HEK293 (cell line): ENCODE results near the gene CAGE1.

Source experiments
- CTCF ChIA-PET: fragments of 350-600 bp; formaldehyde crosslinking; extraction: SDS; loops from one replicate; lab custom pipeline; 2021; ENCODE audit warnings: antibody characterized with exemption; lab: Yijun Ruan, JAX
- POLR2A ChIA-PET: fragments of 300-600 bp; formaldehyde crosslinking; extraction: SDS; loops from one replicate; lab custom pipeline; 2020; ENCODE audit warnings: antibody characterized with exemption, inconsistent platforms; lab: Yijun Ruan, JAX
- H3K27ac ChIP-seq: fragments of 200-500 bp; sonication (Bioruptor generic); 2 replicates; pipeline ENCODE4 v1.5.1; 2014; ENCODE audit warnings: low read depth, low read length, control low read depth, inconsistent platforms; ENCODE audit errors: extremely low read depth
- H3K36me3 ChIP-seq, 2 experiments: fragments of 200-500 bp in 1 of 2; sonication (Bioruptor generic) in 1 of 2; 1 replicate in 1 of 2; 2 replicates in 1 of 2; pipeline ENCODE4 v1.5.1; 2014 to 2017; ENCODE audit warnings: inconsistent platforms in 2 of 2, low read length in 2 of 2; ENCODE audit not compliant: control insufficient read depth in 2 of 2, insufficient read depth in 1 of 2
- H3K4me1 ChIP-seq: fragments of 200-500 bp; sonication (Bioruptor generic); 2 replicates; pipeline ENCODE4 v1.5.1; 2014; ENCODE audit warnings: mild to moderate bottlenecking, low read length, inconsistent platforms; ENCODE audit not compliant: control insufficient read depth, insufficient read depth
- H3K4me3 ChIP-seq: 2 replicates; pipeline ENCODE4 v1.5.1; 2011; ENCODE audit warnings: low read depth, mild to moderate bottlenecking, control low read depth, low read length, moderate library complexity
- H3K9me3 ChIP-seq: fragments of 200-500 bp; sonication (Bioruptor generic); 2 replicates; pipeline ENCODE4 v1.5.1; 2014; ENCODE audit warnings: low read depth, low read length, inconsistent platforms; ENCODE audit not compliant: control insufficient read depth, insufficient read depth
- PRDM2 ChIP-seq: fragments of 450-650 bp; formaldehyde crosslinking; IDR thresholded peaks from 2 replicates; pipeline ENCODE4 v1.5.1; 2016; ENCODE audit warnings: missing biosample characterization, missing genetic modification characterization, borderline replicate concordance
- SCRT1 ChIP-seq: fragments of 450-650 bp; formaldehyde crosslinking; IDR thresholded peaks from 2 replicates; pipeline ENCODE4 v1.5.1; 2016; ENCODE audit warnings: missing biosample characterization, missing genetic modification characterization, borderline replicate concordance
- TCF7L2 ChIP-seq: IDR thresholded peaks from 2 replicates; pipeline ENCODE4 v1.6.1; 2011; ENCODE audit warnings: low read depth, mild to moderate bottlenecking, inconsistent platforms, low read length, moderate library complexity, borderline replicate concordance
- WT1 ChIP-seq: fragments of 450-650 bp; formaldehyde crosslinking; IDR thresholded peaks from 2 replicates; pipeline ENCODE4 v1.5.1; 2016; ENCODE audit warnings: missing biosample characterization, missing genetic modification characterization
- ZBTB21 ChIP-seq: fragments of 450-650 bp; formaldehyde crosslinking; IDR thresholded peaks from 2 replicates; pipeline ENCODE4 v1.5.1; 2017; ENCODE audit warnings: missing biosample characterization, missing genetic modification characterization
- ZBTB48 ChIP-seq: fragments of 450-650 bp; formaldehyde crosslinking; IDR thresholded peaks from 2 replicates; pipeline ENCODE4 v1.5.1; 2016; ENCODE audit warnings: missing biosample characterization, missing genetic modification characterization
- ZFP3 ChIP-seq: fragments of 450-650 bp; formaldehyde crosslinking; IDR thresholded peaks from 2 replicates; pipeline ENCODE4 v1.5.1; 2016; ENCODE audit warnings: low read depth, missing biosample characterization, missing genetic modification characterization
- ZNF175 ChIP-seq: fragments of 450-650 bp; formaldehyde crosslinking; IDR thresholded peaks from 2 replicates; pipeline ENCODE4 v1.5.1; 2016; ENCODE audit warnings: missing biosample characterization, missing genetic modification characterization
- ZNF335 ChIP-seq: fragments of 450-650 bp; formaldehyde crosslinking; conservative IDR thresholded peaks from 2 replicates; pipeline ENCODE4 v1.5.1; 2016; ENCODE audit warnings: missing biosample characterization, missing genetic modification characterization
- ZNF362 ChIP-seq: fragments of 450-650 bp; formaldehyde crosslinking; IDR thresholded peaks from 2 replicates; pipeline ENCODE4 v1.5.1; 2016; ENCODE audit warnings: missing biosample characterization, missing genetic modification characterization
- ZNF391 ChIP-seq: fragments of 450-650 bp; formaldehyde crosslinking; IDR thresholded peaks from 2 replicates; pipeline ENCODE4 v1.5.1; 2016; ENCODE audit warnings: low read depth, missing biosample characterization, missing genetic modification characterization, borderline replicate concordance
- ZNF521 ChIP-seq: fragments of 450-650 bp; formaldehyde crosslinking; IDR thresholded peaks from 2 replicates; pipeline ENCODE4 v1.5.1; 2017; ENCODE audit warnings: missing biosample characterization, mild to moderate bottlenecking, missing genetic modification characterization
- ZNF558 ChIP-seq: fragments of 450-650 bp; formaldehyde crosslinking; IDR thresholded peaks from 2 replicates; pipeline ENCODE4 v1.5.1; 2016; ENCODE audit warnings: missing biosample characterization, missing genetic modification characterization
- ZNF660 ChIP-seq: fragments of 450-650 bp; IDR thresholded peaks from 2 replicates; pipeline ENCODE4 v1.5.1; 2018; ENCODE audit warnings: missing biosample characterization, mild to moderate bottlenecking, missing genetic modification characterization
- ZNF837 ChIP-seq: fragments of 450-650 bp; formaldehyde crosslinking; IDR thresholded peaks from 2 replicates; pipeline ENCODE4 v1.5.1; 2016; ENCODE audit warnings: missing biosample characterization, missing genetic modification characterization
- ZNF843 ChIP-seq: fragments of 450-650 bp; formaldehyde crosslinking; IDR thresholded peaks from 2 replicates; pipeline ENCODE4 v1.5.1; 2016; ENCODE audit warnings: missing biosample characterization, missing genetic modification characterization
- ZSCAN18 ChIP-seq: fragments of 450-650 bp; formaldehyde crosslinking; IDR thresholded peaks from 2 replicates; pipeline ENCODE4 v1.5.1; 2016; ENCODE audit warnings: missing biosample characterization, missing genetic modification characterization
- TF ChIP-seq, protein P1 (sequence below): fragments of 450-650 bp; formaldehyde crosslinking; IDR thresholded peaks from 2 replicates; pipeline ENCODE4 v1.5.1; 2016; ENCODE audit warnings: missing biosample characterization, missing genetic modification characterization

CAGE1 gene

DNA sequence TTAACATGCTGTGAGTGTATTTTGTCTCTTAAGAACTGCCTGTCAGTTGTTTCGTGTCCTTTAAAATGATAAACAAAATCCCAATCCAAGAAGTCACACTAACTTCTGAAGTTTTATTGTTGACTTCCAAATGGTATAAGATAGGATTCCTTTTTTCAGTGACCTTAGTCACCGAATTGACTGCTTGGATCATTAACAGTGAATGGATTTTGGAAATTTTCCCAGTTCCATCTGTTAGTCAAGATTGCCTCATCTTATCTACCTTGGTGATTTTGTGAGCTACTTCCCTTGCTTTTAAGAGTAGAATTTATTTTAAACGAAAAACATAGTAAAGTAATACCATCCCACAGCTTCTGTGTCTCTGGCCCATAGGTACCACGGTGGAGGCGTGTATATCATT is 15.0 kb upstream of the CAGE1 start:
- ChIA-PET CTCF (interaction anchor here (1.0 to 1.3 kb wide), 2 partner anchors 10 to 11 kb away, joined by 3 to 5 read pairs; no protein-coding TSS in a partner anchor), POLR2A (interaction anchor here (1.5 to 1.6 kb wide), 2 partner anchors 15 to 137 kb away, joined by 3 to 5 read pairs; partner anchors contain the start of genes CAGE1, DSP and RIOK1)
- H3K4me3 ChIP-seq: no peak overlapping the region
- H3K4me1 ChIP-seq: no peaks in the 10 kb centered on the region
- no peaks in the 10 kb centered on the region for H3K9me3 ChIP-seq
- TF ChIP-seq ZNF362 (tag by site-specific recombination) (no peak), ZFP3 (tag by site-specific recombination) (no peak), WT1 (tag by site-specific recombination) (no peak), ZNF837 (tag by site-specific recombination) (no peak), ZNF521 (tag by site-specific recombination) (no peak), ZBTB21 (no peak), ZNF175 (tag by site-specific recombination) (no peak), TCF7L2 (no peak), ZNF843 (tag by site-specific recombination) (no peak), ZNF335 (tag by site-specific recombination) (no peak), ZBTB48 (tag by site-specific recombination) (no peak), PRDM2 (tag by site-specific recombination) (no peak), SCRT1 (tag by site-specific recombination) (no peak), ZNF391 (tag by site-specific recombination) (no peak), ZNF558 (tag by site-specific recombination) (no peak), ZSCAN18 (tag by site-specific recombination) (no peak), ZNF660 (tag by site-specific recombination) (no peak)
- TF ChIP-seq, protein P1, sequence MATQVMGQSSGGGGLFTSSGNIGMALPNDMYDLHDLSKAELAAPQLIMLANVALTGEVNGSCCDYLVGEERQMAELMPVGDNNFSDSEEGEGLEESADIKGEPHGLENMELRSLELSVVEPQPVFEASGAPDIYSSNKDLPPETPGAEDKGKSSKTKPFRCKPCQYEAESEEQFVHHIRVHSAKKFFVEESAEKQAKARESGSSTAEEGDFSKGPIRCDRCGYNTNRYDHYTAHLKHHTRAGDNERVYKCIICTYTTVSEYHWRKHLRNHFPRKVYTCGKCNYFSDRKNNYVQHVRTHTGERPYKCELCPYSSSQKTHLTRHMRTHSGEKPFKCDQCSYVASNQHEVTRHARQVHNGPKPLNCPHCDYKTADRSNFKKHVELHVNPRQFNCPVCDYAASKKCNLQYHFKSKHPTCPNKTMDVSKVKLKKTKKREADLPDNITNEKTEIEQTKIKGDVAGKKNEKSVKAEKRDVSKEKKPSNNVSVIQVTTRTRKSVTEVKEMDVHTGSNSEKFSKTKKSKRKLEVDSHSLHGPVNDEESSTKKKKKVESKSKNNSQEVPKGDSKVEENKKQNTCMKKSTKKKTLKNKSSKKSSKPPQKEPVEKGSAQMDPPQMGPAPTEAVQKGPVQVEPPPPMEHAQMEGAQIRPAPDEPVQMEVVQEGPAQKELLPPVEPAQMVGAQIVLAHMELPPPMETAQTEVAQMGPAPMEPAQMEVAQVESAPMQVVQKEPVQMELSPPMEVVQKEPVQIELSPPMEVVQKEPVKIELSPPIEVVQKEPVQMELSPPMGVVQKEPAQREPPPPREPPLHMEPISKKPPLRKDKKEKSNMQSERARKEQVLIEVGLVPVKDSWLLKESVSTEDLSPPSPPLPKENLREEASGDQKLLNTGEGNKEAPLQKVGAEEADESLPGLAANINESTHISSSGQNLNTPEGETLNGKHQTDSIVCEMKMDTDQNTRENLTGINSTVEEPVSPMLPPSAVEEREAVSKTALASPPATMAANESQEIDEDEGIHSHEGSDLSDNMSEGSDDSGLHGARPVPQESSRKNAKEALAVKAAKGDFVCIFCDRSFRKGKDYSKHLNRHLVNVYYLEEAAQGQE (tag by site-specific recombination): no peak
- peaks cover 79 to 88% of the 10 kb centered on the region in 2 experiments for H3K36me3 ChIP-seq
- no peak overlapping the region for H3K27ac ChIP-seq
